ENCODE results near the gene NOP9.

- TF ChIP-seq POLR2A (IDR thresholded peaks at IDR 0.05; ENCODE audit: low read depth) (no peak), CTCF (IDR thresholded peaks at IDR 0.05) (no peak), EP300 (IDR thresholded peaks at IDR 0.05) (no peak)
Measured at GRCh38 chr14:24266344-24267244, 33.1 kb upstream of the NOP9 start.

All from esophagus muscularis mucosa (tissue), 4 donors.